Tibial nerve (tissue), 4 donors: ENCODE measurements around the gene VPS13D. TPM values are rescaled to one million over a fixed set of nuclear protein-coding genes. Genes with fewer than 3 reads are reported as not detected.

Source experiments
- DNase-seq, 2 donors: peaks; one replicate each; pipeline ENCODE4 v3.0.0-alpha.2; 2019; ENCODE audit warnings: low spot score in 2 of 2
- H3K27ac ChIP-seq, 4 donors: fragments of 200-600 bp; sonication (generic) in 3 of 4; one replicate each; pipeline ENCODE4 v1.5.1; 2017 to 2019; ENCODE audit warnings: mild to moderate bottlenecking in 1 of 4
- H3K27me3 ChIP-seq, 2 donors: fragments of 200-600 bp; sonication (generic) in 1 of 2; one replicate each; pipeline versions ENCODE4 v1.5.1 to v1.6.0; 2017 to 2019
- H3K36me3 ChIP-seq, 3 donors: fragments of 200-600 bp; sonication (generic); one replicate each; pipeline ENCODE4 v1.5.1; 2018 to 2019
- H3K4me1 ChIP-seq, 4 donors: fragments of 200-600 bp; sonication (generic) in 3 of 4; one replicate each; pipeline ENCODE4 v1.5.1; 2017 to 2019
- H3K4me3 ChIP-seq, 4 donors: fragments of 200-600 bp; sonication (generic) in 3 of 4; one replicate each; pipeline ENCODE4 v1.5.1; 2017 to 2019; ENCODE audit warnings: mild to moderate bottlenecking in 1 of 4, moderate library complexity in 1 of 4
- H3K9me3 ChIP-seq, 4 donors: fragments of 200-600 bp; sonication (generic) in 3 of 4; one replicate each; pipeline ENCODE4 v1.5.1; 2017 to 2019
- CTCF ChIP-seq, 5 experiments: fragments of 200-600 bp in 3 of 5; fragments of 450-650 bp in 2 of 5; sonication (generic) in 3 of 5; IDR thresholded peaks; one replicate each; pipeline ENCODE4 v1.5.1; 2016 to 2019; ENCODE audit warnings: antibody characterized with exemption in 5 of 5, mild to moderate bottlenecking in 3 of 5, moderate library complexity in 2 of 5
- EP300 ChIP-seq, 2 donors: sonication (generic); formaldehyde crosslinking; IDR thresholded peaks; one replicate each; pipeline ENCODE4 v1.6.1; 2017; ENCODE audit warnings: antibody characterized with exemption in 2 of 2, mild to moderate bottlenecking in 1 of 2
- POLR2A ChIP-seq, 2 donors: fragments of 450-650 bp; IDR thresholded peaks; one replicate each; pipeline ENCODE4 v1.6.1; 2017; ENCODE audit warnings: antibody characterized with exemption in 2 of 2, mild to moderate bottlenecking in 2 of 2, moderate library complexity in 2 of 2
- WGBS, 2 donors: methylation state at CpG; one replicate each; pipeline ENCODE4 v1.1.5; 2018; 5-methylcytosine and 5-hydroxymethylcytosine counted together
- total RNA-seq, 4 donors: library from RNA; depleted of rRNA; stranded (reverse); fragments of >200 nt; gene quantifications; one replicate each; pipeline ENCODE4 v1.1.0, GENCODE V29; 2016

VPS13D gene
- total RNA-seq, 4 donors from 2014 or later, result 99.2 to 132 (median 110) TPM

- 75 to 83% methylated on average over 3 of the region's 3 CpGs for WGBS, 2 donors
- H3K27me3 ChIP-seq, result no peaks in the 10 kb centered on the region
- no peaks in the 10 kb centered on the region for H3K36me3 ChIP-seq
- TF ChIP-seq POLR2A (IDR thresholded peaks at IDR 0.05), result no peak
- H3K4me1 ChIP-seq, result peaks cover 0 to 93% (median 53%) of the 10 kb centered on the region in 4 donors
- H3K4me3 ChIP-seq, result no peak overlapping the region
- no peak for DNase-seq
- H3K9me3 ChIP-seq, result no peaks in the 10 kb centered on the region
- H3K27ac ChIP-seq, result peak overlapping the region; percentile 78 to 95 (median 86)
Observed at GRCh38 chr1:12553963-12554362, 324.1 kb downstream of the VPS13D start.

- no peak overlapping the region for H3K4me3 ChIP-seq
- no peaks in the 10 kb centered on the region for H3K9me3 ChIP-seq
- TF ChIP-seq CTCF (IDR thresholded peaks at IDR 0.05) (no peak), EP300 (IDR thresholded peaks at IDR 0.05) (no peak), POLR2A (IDR thresholded peaks at IDR 0.05) (no peak)
- no peaks in the 10 kb centered on the region for H3K27me3 ChIP-seq
- WGBS, 2 donors, result 62 to 75% methylated on average over 11 to 18 of the region's 18 CpGs
- H3K27ac ChIP-seq, result peak overlapping the region; percentile 78 to 95 (median 86)
- DNase-seq, result no peak
- H3K4me1 ChIP-seq, result peaks cover 0 to 93% (median 47%) of the 10 kb centered on the region in 4 donors
- no peaks in the 10 kb centered on the region for H3K36me3 ChIP-seq
Observed at GRCh38 chr1:12554521-12555305, 324.9 kb downstream of the VPS13D start.

- Histone ChIP-seq H3K36me3 (no peaks in the 10 kb centered on the region), H3K27me3 (no peaks in the 10 kb centered on the region), H3K4me1 (peaks cover 0 to 90% (median 44%) of the 10 kb centered on the region in 4 donors), H3K27ac (peak overlapping the region; percentile 78 to 95 (median 86)), H3K4me3 (no peak overlapping the region), H3K9me3 (no peaks in the 10 kb centered on the region)
- no peak for TF ChIP-seq EP300 (IDR thresholded peaks at IDR 0.05)
- TF ChIP-seq POLR2A (IDR thresholded peaks at IDR 0.05), result no peak
- no peak for TF ChIP-seq CTCF (IDR thresholded peaks at IDR 0.05)
- no peak for DNase-seq
- WGBS, 2 donors, result 77 to 79% methylated on average over 12 to 13 of the region's 13 CpGs
Observed at GRCh38 chr1:12555411-12556367, 325.9 kb downstream of the VPS13D start.

- WGBS, 2 donors, result 10 to 19% methylated on average over 8 to 9 of the region's 9 CpGs
- TF ChIP-seq CTCF (IDR thresholded peaks at IDR 0.05), result no peak
- TF ChIP-seq POLR2A (IDR thresholded peaks at IDR 0.05), result peak in 1 of 2 donors; percentile 40
- peak; percentile 93 to 98 for TF ChIP-seq EP300 (IDR thresholded peaks at IDR 0.05)
- peak; percentile 56 to 75 for DNase-seq
- peaks cover 0 to 89% (median 44%) of the 10 kb centered on the region in 4 donors for H3K4me1 ChIP-seq
- H3K4me3 ChIP-seq, result no peak overlapping the region
- H3K9me3 ChIP-seq, result no peaks in the 10 kb centered on the region
- H3K27me3 ChIP-seq, result no peaks in the 10 kb centered on the region
- peak overlapping the region; percentile 78 to 95 (median 86) for H3K27ac ChIP-seq
- no peaks in the 10 kb centered on the region for H3K36me3 ChIP-seq
Observed at GRCh38 chr1:12556368-12556930, 326.6 kb downstream of the VPS13D start.
